Stomach (tissue), 9 donors: ENCODE results near the gene GGTA1. TPM values are rescaled to one million over a fixed set of nuclear protein-coding genes. Genes with fewer than 3 reads are reported as not detected.

Source experiments
- DNase-seq, 2 donors: peaks; one replicate each; pipeline versions ENCODE4 v3.0.0 to v3.0.0-alpha.2; 2013 to 2019
- H3K27ac ChIP-seq, 5 donors: fragments of 200-600 bp in 4 of 5; sonication (generic) in 4 of 5; one replicate each; pipeline ENCODE4 v1.5.1; 2013 to 2019; ENCODE audit warnings: mild to moderate bottlenecking in 1 of 5, moderate library complexity in 1 of 5
- H3K27me3 ChIP-seq, 3 donors: fragments of 200-600 bp; sonication (generic); one replicate each; pipeline ENCODE4 v1.5.1; 2017 to 2019; ENCODE audit warnings: mixed run types in 1 of 3
- H3K36me3 ChIP-seq, 4 donors: fragments of 200-600 bp; sonication (generic); 1 replicate in 3 of 4; 2 replicates in 1 of 4; pipeline ENCODE4 v1.5.1; 2016 to 2019
- H3K4me1 ChIP-seq, 4 donors: fragments of 200-600 bp; sonication (generic); one replicate each; pipeline ENCODE4 v1.5.1; 2016 to 2019
- H3K4me3 ChIP-seq, 4 donors: fragments of 200-600 bp; sonication (generic) in 3 of 4; one replicate each; pipeline ENCODE4 v1.5.1; 2016 to 2019; ENCODE audit warnings: mild to moderate bottlenecking in 1 of 4
- H3K9me3 ChIP-seq, 4 donors: fragments of 200-600 bp; sonication (generic); one replicate each; pipeline ENCODE4 v1.5.1; 2016 to 2019
- EP300 ChIP-seq: sonication (generic); formaldehyde crosslinking; IDR thresholded peaks from one replicate; pipeline ENCODE4 v1.6.1; 2017; ENCODE audit warnings: antibody characterized with exemption
- POLR2A ChIP-seq, 4 donors: fragments of 450-650 bp; IDR thresholded peaks; one replicate each; pipeline ENCODE4 v1.6.1; 2016; ENCODE audit warnings: antibody characterized with exemption in 4 of 4, control low read depth in 2 of 4, mild to moderate bottlenecking in 1 of 4, moderate library complexity in 1 of 4
- POLR2AphosphoS5 ChIP-seq, 3 donors: sonication (generic); formaldehyde crosslinking; IDR thresholded peaks; one replicate each; pipeline ENCODE4 v1.6.1; 2016; ENCODE audit warnings: antibody characterized with exemption in 3 of 3
- WGBS, 5 donors: extraction: QIAGEN DNeasy Blood & Tissue Kit in 3 of 5; methylation state at CpG; one replicate each; pipeline versions ENCODE4 v1.1.5 to v1.1.7; 2013 to 2018; 5-methylcytosine and 5-hydroxymethylcytosine counted together
- intact Hi-C: fragments of 100-400 bp; cut with DNase I; formaldehyde crosslinking; loops from one replicate; pipeline ENCODE4 v1.15.1; 2023; ENCODE audit warnings: low total_unique reads
- polyA plus RNA-seq, 3 donors: library from polyadenylated mRNA; stranded (reverse); fragments of 200-250 nt; gene quantifications; one replicate each; pipeline ENCODE4 v1.2.3, GENCODE V29; 2013
- total RNA-seq, 5 donors: library from RNA; depleted of rRNA; stranded (reverse); fragments of >200 nt; gene quantifications; one replicate each; pipeline versions ENCODE4 v1.1.0 to v1.2.3, GENCODE V29; 2014 to 2016
- TF ChIP-seq, protein P1 (sequence below), 7 experiments: fragments of 450-650 bp in 4 of 7; fragments of 200-600 bp in 3 of 7; sonication (generic) in 3 of 7; IDR thresholded peaks; one replicate each; pipeline ENCODE4 v1.5.1; 2016 to 2019; ENCODE audit warnings: antibody characterized with exemption in 7 of 7, control low read depth in 2 of 7, mild to moderate bottlenecking in 1 of 7
- donor health status: healthy with polysubstance abuse.
- donor health status: Bipolar disorder and iron deficiency.
- donor health status: healthy.

The GGTA1 gene
- total and polyA plus RNA-seq, 8 donors = 6.2 to 19.6 (median 7.1) TPM; not detected in 1

DNA sequence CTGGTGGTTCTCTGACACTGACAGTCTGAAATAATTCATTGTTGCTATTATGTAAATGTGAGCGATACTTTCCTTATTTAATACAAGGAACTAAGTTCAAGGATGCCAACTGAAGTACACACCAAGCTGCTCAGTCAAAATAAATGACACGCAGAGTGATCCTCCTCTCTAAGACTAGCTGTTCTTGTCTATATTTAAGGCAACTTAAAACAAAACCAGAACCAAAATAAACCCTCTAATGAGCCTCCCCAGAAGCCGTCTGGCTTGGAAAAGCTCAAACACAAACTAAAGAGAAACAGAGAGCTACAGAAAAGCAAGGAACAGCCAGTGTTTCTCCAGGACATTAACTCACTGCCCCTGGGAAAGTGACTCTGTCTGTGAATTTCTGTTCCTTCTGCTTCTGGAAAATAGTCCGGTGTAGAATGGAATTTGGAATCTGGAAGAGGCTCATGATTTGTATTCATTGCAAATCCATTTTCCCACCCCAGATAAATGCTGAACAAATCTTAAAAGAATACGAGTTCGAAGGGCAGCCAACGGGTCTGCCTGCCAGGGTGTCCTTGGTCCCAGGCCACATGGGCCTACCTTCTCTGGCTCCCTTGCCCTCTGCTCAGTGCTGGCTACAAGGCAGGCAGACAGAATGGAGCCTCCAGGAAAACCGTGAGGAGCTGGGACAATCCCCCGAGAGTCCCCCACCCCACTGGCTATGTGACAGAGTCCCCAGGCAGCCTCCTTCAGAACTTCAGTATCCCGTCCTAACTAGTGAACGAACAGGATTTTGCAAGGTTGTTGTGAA, 14.8 kb downstream of the GGTA1 start:
- intact Hi-C loops = no loop called here
- Histone ChIP-seq H3K4me3 (no peak overlapping the region), H3K27me3 (no peaks in the 10 kb centered on the region), H3K27ac (peak overlapping the region in 4 of 5 donors; percentile 6 to 76 (median 59)), H3K9me3 (no peaks in the 10 kb centered on the region), H3K4me1 (peaks cover 0 to 53% (median 25%) of the 10 kb centered on the region in 4 donors), H3K36me3 (no peaks in the 10 kb centered on the region)
- WGBS, 5 donors = 63 to 78% (median 65%) methylated on average over 11 of the region's 11 CpGs
- TF ChIP-seq POLR2A (IDR thresholded peaks at IDR 0.05) = no peak
- TF ChIP-seq POLR2AphosphoS5 (IDR thresholded peaks at IDR 0.05) = no peak
- TF ChIP-seq, protein P1, sequence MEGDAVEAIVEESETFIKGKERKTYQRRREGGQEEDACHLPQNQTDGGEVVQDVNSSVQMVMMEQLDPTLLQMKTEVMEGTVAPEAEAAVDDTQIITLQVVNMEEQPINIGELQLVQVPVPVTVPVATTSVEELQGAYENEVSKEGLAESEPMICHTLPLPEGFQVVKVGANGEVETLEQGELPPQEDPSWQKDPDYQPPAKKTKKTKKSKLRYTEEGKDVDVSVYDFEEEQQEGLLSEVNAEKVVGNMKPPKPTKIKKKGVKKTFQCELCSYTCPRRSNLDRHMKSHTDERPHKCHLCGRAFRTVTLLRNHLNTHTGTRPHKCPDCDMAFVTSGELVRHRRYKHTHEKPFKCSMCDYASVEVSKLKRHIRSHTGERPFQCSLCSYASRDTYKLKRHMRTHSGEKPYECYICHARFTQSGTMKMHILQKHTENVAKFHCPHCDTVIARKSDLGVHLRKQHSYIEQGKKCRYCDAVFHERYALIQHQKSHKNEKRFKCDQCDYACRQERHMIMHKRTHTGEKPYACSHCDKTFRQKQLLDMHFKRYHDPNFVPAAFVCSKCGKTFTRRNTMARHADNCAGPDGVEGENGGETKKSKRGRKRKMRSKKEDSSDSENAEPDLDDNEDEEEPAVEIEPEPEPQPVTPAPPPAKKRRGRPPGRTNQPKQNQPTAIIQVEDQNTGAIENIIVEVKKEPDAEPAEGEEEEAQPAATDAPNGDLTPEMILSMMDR (IDR thresholded peaks at IDR 0.05) = no peak
- TF ChIP-seq EP300 = no peak
- DNase-seq = no peak

DNA sequence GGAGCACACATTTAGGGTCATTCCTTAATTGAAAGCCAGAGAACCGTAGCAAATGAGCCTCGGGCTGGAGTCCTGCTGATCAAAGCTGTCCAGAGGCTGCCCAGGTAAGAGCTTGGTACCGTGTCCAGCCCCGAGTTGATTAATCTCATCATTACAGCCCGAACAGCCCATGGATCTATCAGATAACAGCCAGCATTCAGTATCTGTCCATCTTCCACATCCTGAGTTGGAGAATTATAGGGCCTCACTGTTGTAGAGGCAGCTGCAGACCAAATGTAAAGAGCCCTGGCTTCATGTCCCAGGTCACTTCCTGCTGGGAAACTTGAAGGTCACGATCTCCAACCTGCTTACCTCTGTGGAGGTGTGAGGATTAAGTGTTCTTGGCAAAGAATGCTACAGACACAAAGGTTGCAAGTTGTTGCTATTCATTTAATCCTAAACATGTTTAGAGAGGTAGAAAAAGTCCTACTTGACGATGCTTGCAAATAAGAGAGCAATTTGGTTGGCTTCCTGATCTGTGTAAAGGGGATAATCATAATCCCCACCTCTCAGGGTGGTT, 16.1 kb downstream of the GGTA1 start:
- Histone ChIP-seq H3K4me1 (peaks cover 0 to 65% (median 38%) of the 10 kb centered on the region in 4 donors), H3K9me3 (no peaks in the 10 kb centered on the region), H3K27me3 (no peaks in the 10 kb centered on the region), H3K27ac (no peak overlapping the region), H3K4me3 (no peak overlapping the region), H3K36me3 (no peaks in the 10 kb centered on the region)
- no peak for DNase-seq
- 70 to 83% (median 75%) methylated on average over 7 of the region's 7 CpGs for WGBS, 5 donors
- intact Hi-C loops = no loop called here
- TF ChIP-seq, protein P1 (IDR thresholded peaks at IDR 0.05) = no peak
- TF ChIP-seq POLR2A (IDR thresholded peaks at IDR 0.05) = no peak
- TF ChIP-seq EP300 = no peak
- TF ChIP-seq POLR2AphosphoS5 (IDR thresholded peaks at IDR 0.05) = no peak

DNA sequence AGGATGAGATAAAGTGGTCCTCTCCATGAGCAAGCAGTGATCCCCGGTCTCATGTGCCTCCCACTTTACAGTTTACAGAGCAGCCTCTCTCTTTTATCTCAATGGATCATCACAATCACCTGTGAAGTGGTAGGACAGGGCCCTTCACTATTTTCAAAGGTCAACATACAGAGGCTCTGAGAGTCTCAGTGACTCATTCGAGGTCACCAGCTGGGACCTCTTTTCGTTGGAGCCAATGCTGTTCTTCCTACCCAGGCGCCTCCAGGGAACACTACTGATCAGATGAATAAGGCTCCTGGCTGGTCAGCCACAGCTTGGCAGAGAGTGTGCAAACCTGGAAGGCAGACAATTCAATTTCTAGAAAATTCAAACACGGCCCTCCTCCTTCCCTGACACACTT, 16.6 kb downstream of the GGTA1 start:
- no peak for DNase-seq
- Histone ChIP-seq H3K4me1 (peaks cover 0 to 70% (median 43%) of the 10 kb centered on the region in 4 donors), H3K27ac (no peak overlapping the region), H3K36me3 (no peaks in the 10 kb centered on the region), H3K27me3 (no peaks in the 10 kb centered on the region), H3K4me3 (no peak overlapping the region), H3K9me3 (no peaks in the 10 kb centered on the region)
- no peak for TF ChIP-seq POLR2A (IDR thresholded peaks at IDR 0.05)
- intact Hi-C loops = no loop called here
- 53 to 67% (median 60%) methylated on average over 5 of the region's 5 CpGs for WGBS, 5 donors

DNA sequence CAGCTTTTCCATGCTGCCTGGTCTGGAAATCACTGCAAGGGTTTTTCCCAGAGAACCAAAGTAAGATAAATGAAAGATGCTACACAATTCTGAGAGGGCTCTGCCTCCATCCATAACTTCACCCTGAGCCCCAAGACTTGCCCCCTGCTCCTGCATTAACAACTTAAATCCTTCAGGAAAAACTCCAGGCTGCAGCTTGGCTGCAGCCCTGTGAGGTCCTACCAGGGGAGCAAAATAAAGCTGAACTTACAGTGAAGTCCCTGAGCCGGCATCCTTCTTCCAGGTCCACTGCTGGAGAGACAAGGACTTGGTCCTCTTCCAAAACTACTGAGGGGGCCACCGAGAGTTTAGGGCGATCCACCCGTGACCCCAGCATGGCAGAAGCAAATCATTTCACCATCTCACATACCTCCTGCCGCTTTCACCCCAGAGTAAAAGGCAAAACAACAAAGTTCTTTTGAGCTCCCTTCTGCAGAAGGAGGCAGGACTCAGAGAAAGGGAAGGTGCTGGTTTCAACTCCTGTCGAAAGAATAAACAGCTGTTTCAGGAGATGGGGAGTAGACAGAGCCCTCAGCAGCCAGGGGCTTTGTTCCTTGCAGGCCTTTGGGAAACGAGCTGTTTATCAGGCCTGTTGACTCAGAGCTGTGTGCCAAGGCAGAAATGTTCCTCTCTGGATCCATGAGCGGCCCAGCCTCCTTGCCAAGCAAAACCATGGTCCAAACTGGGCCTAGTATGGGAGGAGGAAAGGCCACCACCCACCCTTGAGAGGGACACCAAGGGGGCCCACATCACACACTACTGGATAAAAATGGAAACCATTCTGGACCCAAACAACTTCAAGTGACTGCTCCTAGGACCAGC, 20.6 kb downstream of the GGTA1 start:
- Histone ChIP-seq H3K36me3 (no peaks in the 10 kb centered on the region), H3K27ac (peak overlapping the region in 3 of 5 donors; percentile 14 to 71 (median 39)), H3K27me3 (no peaks in the 10 kb centered on the region), H3K4me3 (no peak overlapping the region), H3K9me3 (no peaks in the 10 kb centered on the region), H3K4me1 (peaks cover 0 to 43% (median 30%) of the 10 kb centered on the region in 4 donors)
- 34 to 61% (median 48%) methylated on average over 6 to 8 of the region's 8 CpGs for WGBS, 5 donors
- TF ChIP-seq POLR2AphosphoS5 (IDR thresholded peaks at IDR 0.05) (no peak), EP300 (no peak), POLR2A (IDR thresholded peaks at IDR 0.05) (no peak)
- TF ChIP-seq, protein P1 (IDR thresholded peaks at IDR 0.05) = no peak
- DNase-seq = no peak
- intact Hi-C loops = no loop called here
